GM23338 (cell line): ENCODE measurements around the gene AP1M2. TPM values are rescaled to one million over a fixed set of nuclear protein-coding genes. Genes with fewer than 3 reads are reported as not detected.

ENCODE experiments used
- ATAC-seq: fragments of 200-7000 bp; cut with Tn5 transposase; 3 replicates; pipeline ENCODE4 v1.9.1; 2020
- DNase-seq: peaks from one replicate; pipeline ENCODE4 v3.0.0-alpha.2; 2015; ENCODE audit warnings: low spot score
- H2AFZ ChIP-seq: fragments of 200-600 bp; sonication (generic); 2 replicates; pipeline ENCODE4 v1.8.0; 2016; ENCODE audit warnings: antibody characterized with exemption, mild to moderate bottlenecking, moderate library complexity
- H3F3A ChIP-seq: fragments of 200-600 bp; sonication (generic); replicated peaks from 2 replicates; pipeline ENCODE4 v1.8.0; 2017; ENCODE audit warnings: antibody characterized with exemption, mixed run types, low read depth
- H3K27ac ChIP-seq: fragments of 200-600 bp; sonication (generic); 2 replicates; pipeline ENCODE4 v1.6.1; 2016; ENCODE audit warnings: low read depth
- H3K27me3 ChIP-seq: fragments of 200-600 bp; sonication (generic); 2 replicates; pipeline ENCODE4 v1.8.0; 2016; ENCODE audit warnings: mild to moderate bottlenecking, mixed run types, moderate library complexity; ENCODE audit not compliant: insufficient read depth
- H3K36me3 ChIP-seq: fragments of 200-600 bp; sonication (generic); 2 replicates; pipeline ENCODE4 v1.8.0; 2016; ENCODE audit warnings: mild to moderate bottlenecking; ENCODE audit not compliant: insufficient read depth
- H3K4me1 ChIP-seq: fragments of 200-600 bp; sonication (generic); 2 replicates; pipeline ENCODE4 v1.8.0; 2016; ENCODE audit warnings: mild to moderate bottlenecking, moderate library complexity; ENCODE audit not compliant: insufficient read depth
- H3K4me2 ChIP-seq: fragments of 200-600 bp; sonication (generic); 2 replicates; pipeline ENCODE4 v1.7.1; 2017; ENCODE audit warnings: mixed run types
- H3K4me3 ChIP-seq: fragments of 200-600 bp; sonication (generic); 2 replicates; pipeline ENCODE4 v1.6.1; 2016; ENCODE audit warnings: mixed run types
- H3K79me2 ChIP-seq: fragments of 200-600 bp; sonication (generic); replicated peaks from 2 replicates; pipeline ENCODE4 v1.8.0; 2017; ENCODE audit warnings: mild to moderate bottlenecking; ENCODE audit not compliant: insufficient read depth
- H3K9me2 ChIP-seq: fragments of 200-600 bp; sonication (generic); 2 replicates; pipeline ENCODE4 v1.8.0; 2017; ENCODE audit not compliant: insufficient read depth
- H4K20me1 ChIP-seq: fragments of 200-600 bp; sonication (generic); replicated peaks from 2 replicates; pipeline ENCODE4 v1.8.0; 2017; ENCODE audit warnings: mild to moderate bottlenecking; ENCODE audit not compliant: insufficient read depth
- H3K27ac Mint-ChIP-seq: 2 replicates; pipeline ENCODE4 v1.8.0; 2020; ENCODE audit warnings: inconsistent platforms, mild to moderate bottlenecking, moderate library complexity, mixed read lengths
- H3K27me3 Mint-ChIP-seq: 3 replicates; pipeline ENCODE4 v1.8.0; 2022; ENCODE audit warnings: low read depth, mild to moderate bottlenecking, moderate library complexity, mixed read lengths, inconsistent platforms; ENCODE audit not compliant: insufficient read depth, poor library complexity
- H3K36me3 Mint-ChIP-seq: 3 replicates; pipeline ENCODE4 v1.8.0; 2021; ENCODE audit warnings: low read depth, mild to moderate bottlenecking, inconsistent platforms, moderate library complexity, mixed read lengths
- H3K4me1 Mint-ChIP-seq: 3 replicates; pipeline ENCODE4 v1.8.0; 2020; ENCODE audit warnings: mild to moderate bottlenecking, inconsistent platforms, mixed read lengths
- H3K4me3 Mint-ChIP-seq: 3 replicates; pipeline ENCODE4 v1.8.0; 2021; ENCODE audit warnings: moderate library complexity, mild to moderate bottlenecking, inconsistent platforms, mixed read lengths
- H3K9me3 Mint-ChIP-seq: 3 replicates; pipeline ENCODE4 v1.8.0; 2020; ENCODE audit warnings: moderate library complexity, mild to moderate bottlenecking, inconsistent platforms, mixed read lengths
- EZH2 ChIP-seq: fragments of 200-600 bp; sonication (generic); IDR thresholded peaks from one replicate; pipeline ENCODE4 v1.8.0; 2017; ENCODE audit warnings: antibody characterized with exemption, mild to moderate bottlenecking, low read depth; ENCODE audit not compliant: unreplicated experiment
- EZH2phosphoT487 ChIP-seq: fragments of 200-600 bp; sonication (generic); IDR thresholded peaks from one replicate; pipeline ENCODE4 v1.8.1; 2018; ENCODE audit warnings: antibody characterized with exemption; ENCODE audit not compliant: unreplicated experiment
- JUNB ChIP-seq: IDR thresholded peaks from one replicate; pipeline ENCODE4 v1.6.1; 2016; ENCODE audit warnings: antibody characterized with exemption; ENCODE audit not compliant: unreplicated experiment
- NANOG ChIP-seq: IDR thresholded peaks from 2 replicates; pipeline ENCODE4 v1.6.1; 2016; ENCODE audit warnings: antibody characterized with exemption, borderline replicate concordance
- POLR2AphosphoS5 ChIP-seq: IDR thresholded peaks from 2 replicates; pipeline ENCODE4 v1.6.1; 2016; ENCODE audit warnings: antibody characterized with exemption, low read depth
- STAT1 ChIP-seq: IDR thresholded peaks from one replicate; pipeline ENCODE4 v1.6.1; 2016; ENCODE audit warnings: antibody characterized with exemption; ENCODE audit not compliant: unreplicated experiment
- ZNF114 ChIP-seq: fragments of 250-450 bp; sonication (Bioruptor Pico); IDR thresholded peaks from 2 replicates; pipeline ENCODE4 v1.5.0; 2020; ENCODE audit warnings: mild to moderate bottlenecking, moderate library complexity
- ZNF331 ChIP-seq: fragments of 250-450 bp; sonication (Bioruptor Pico); IDR thresholded peaks from 2 replicates; pipeline ENCODE4 v1.5.0; 2020; ENCODE audit warnings: low read depth, mild to moderate bottlenecking, moderate library complexity
- polyA plus RNA-seq: library from polyadenylated mRNA; unstranded; fragments of >200 nt; fragmentation: Nextera tagmentation; extraction: Ambion mirVana; gene quantifications from 2 replicates; pipeline ENCODE4 v1.2.1, GENCODE V29; 2016
- total RNA-seq: library from RNA; depleted of rRNA; stranded (reverse); fragments of >200 nt; shearing (Covaris generic); gene quantifications from 2 replicates; pipeline ENCODE4 v1.2.3, GENCODE V29; 2014
- TF ChIP-seq, protein P1 (sequence below), 2 experiments: fragments of 200-600 bp in 1 of 2; sonication (generic) in 1 of 2; conservative IDR thresholded peaks; 2 replicates each; pipeline versions ENCODE4 v1.5.1 to v1.6.1; 2016 to 2017; ENCODE audit warnings: antibody characterized with exemption in 2 of 2, low read depth in 2 of 2, mild to moderate bottlenecking in 2 of 2, moderate library complexity in 1 of 2
- TF ChIP-seq, protein P2 (sequence below): IDR thresholded peaks from 2 replicates; pipeline ENCODE4 v1.6.1; 2016; ENCODE audit warnings: antibody characterized with exemption
- TF ChIP-seq, protein P3 (sequence below): IDR thresholded peaks from one replicate; pipeline ENCODE4 v1.6.1; 2018; ENCODE audit warnings: antibody characterized with exemption; ENCODE audit not compliant: unreplicated experiment

The AP1M2 gene
- total and polyA plus RNA-seq, 2 experiments from 2014 or later, result 128 to 165 TPM

DNA sequence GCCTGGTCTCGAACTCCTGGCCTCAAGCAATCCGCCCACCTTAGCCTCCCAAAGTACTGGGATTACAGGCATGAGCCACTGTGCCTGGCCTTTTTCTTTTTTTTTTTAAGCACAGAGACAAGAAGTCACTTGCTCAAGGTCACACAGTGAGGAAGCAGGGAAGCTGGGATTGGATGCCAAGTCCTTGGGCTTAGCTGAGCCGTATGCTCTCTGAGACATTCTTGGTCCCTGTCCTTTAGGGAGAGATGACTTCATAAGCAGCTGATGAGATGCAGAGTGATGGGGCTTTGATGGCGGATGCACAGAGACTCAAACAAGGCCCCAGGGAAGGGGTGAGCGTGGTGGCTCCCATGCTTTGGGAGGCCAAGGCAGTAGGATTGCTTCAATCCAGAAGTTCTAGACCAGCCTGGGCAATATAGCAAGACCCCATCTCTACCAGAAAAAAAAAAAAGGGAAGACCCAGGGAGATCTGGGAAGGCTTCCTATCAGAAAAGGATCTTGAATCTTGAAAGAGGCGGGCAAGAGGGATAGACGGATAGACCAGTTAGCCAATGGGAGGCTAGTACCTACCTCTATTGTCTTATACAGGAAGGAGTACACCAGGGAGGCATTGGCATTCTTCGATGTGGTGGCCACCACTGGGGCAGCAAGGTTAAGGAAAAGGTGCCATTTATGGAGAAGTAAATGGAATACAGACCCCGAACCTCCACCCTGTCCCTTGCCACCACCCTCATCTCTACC lies 3.9 kb downstream of the AP1M2 start (continued):
- TF ChIP-seq, protein P1, sequence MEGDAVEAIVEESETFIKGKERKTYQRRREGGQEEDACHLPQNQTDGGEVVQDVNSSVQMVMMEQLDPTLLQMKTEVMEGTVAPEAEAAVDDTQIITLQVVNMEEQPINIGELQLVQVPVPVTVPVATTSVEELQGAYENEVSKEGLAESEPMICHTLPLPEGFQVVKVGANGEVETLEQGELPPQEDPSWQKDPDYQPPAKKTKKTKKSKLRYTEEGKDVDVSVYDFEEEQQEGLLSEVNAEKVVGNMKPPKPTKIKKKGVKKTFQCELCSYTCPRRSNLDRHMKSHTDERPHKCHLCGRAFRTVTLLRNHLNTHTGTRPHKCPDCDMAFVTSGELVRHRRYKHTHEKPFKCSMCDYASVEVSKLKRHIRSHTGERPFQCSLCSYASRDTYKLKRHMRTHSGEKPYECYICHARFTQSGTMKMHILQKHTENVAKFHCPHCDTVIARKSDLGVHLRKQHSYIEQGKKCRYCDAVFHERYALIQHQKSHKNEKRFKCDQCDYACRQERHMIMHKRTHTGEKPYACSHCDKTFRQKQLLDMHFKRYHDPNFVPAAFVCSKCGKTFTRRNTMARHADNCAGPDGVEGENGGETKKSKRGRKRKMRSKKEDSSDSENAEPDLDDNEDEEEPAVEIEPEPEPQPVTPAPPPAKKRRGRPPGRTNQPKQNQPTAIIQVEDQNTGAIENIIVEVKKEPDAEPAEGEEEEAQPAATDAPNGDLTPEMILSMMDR (conservative IDR thresholded peaks at IDR 0.05; ENCODE audit: low read depth in 2 of 2), result no peak
- no peak for TF ChIP-seq ZNF331
- TF ChIP-seq, protein P2, sequence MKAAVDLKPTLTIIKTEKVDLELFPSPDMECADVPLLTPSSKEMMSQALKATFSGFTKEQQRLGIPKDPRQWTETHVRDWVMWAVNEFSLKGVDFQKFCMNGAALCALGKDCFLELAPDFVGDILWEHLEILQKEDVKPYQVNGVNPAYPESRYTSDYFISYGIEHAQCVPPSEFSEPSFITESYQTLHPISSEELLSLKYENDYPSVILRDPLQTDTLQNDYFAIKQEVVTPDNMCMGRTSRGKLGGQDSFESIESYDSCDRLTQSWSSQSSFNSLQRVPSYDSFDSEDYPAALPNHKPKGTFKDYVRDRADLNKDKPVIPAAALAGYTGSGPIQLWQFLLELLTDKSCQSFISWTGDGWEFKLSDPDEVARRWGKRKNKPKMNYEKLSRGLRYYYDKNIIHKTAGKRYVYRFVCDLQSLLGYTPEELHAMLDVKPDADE, result no peak

DNA sequence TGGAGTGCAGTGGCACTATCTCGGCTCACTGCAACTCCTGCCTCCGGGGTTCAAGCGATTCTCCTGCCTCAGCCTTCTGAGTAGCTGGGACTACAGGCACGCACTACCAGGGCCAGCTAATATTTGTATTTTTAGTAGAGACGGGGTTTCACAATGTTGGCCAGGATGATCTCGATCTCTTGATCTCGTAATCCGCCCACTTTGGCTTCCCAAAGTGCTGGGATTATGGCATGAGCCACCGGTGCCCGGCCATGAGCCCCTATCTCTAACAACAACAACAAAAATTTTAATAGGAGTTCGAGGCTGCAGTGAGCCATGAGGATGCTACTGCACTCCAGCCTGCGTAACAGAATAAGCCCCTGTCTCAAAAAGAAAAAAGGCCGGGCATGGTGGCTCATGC lies 5.0 kb downstream of the AP1M2 start:
- no peaks in the 10 kb centered on the region for H3K9me3 Mint-ChIP-seq
- peaks cover 8% of the 10 kb centered on the region for H3K27me3 Mint-ChIP-seq
- peaks cover 28% of the 10 kb centered on the region for H3K36me3 ChIP-seq
- no peak overlapping the region for H3K4me3 Mint-ChIP-seq
- no peak overlapping the region for H3K4me2 ChIP-seq
- no peaks in the 10 kb centered on the region for H4K20me1 ChIP-seq
- no peaks in the 10 kb centered on the region for H3K9me2 ChIP-seq
- TF ChIP-seq POLR2AphosphoS5 (no peak), STAT1 (no peak), EZH2 (no peak), JUNB (no peak), NANOG (no peak), EZH2phosphoT487 (no peak), ZNF114 (no peak)
- TF ChIP-seq, protein P3, sequence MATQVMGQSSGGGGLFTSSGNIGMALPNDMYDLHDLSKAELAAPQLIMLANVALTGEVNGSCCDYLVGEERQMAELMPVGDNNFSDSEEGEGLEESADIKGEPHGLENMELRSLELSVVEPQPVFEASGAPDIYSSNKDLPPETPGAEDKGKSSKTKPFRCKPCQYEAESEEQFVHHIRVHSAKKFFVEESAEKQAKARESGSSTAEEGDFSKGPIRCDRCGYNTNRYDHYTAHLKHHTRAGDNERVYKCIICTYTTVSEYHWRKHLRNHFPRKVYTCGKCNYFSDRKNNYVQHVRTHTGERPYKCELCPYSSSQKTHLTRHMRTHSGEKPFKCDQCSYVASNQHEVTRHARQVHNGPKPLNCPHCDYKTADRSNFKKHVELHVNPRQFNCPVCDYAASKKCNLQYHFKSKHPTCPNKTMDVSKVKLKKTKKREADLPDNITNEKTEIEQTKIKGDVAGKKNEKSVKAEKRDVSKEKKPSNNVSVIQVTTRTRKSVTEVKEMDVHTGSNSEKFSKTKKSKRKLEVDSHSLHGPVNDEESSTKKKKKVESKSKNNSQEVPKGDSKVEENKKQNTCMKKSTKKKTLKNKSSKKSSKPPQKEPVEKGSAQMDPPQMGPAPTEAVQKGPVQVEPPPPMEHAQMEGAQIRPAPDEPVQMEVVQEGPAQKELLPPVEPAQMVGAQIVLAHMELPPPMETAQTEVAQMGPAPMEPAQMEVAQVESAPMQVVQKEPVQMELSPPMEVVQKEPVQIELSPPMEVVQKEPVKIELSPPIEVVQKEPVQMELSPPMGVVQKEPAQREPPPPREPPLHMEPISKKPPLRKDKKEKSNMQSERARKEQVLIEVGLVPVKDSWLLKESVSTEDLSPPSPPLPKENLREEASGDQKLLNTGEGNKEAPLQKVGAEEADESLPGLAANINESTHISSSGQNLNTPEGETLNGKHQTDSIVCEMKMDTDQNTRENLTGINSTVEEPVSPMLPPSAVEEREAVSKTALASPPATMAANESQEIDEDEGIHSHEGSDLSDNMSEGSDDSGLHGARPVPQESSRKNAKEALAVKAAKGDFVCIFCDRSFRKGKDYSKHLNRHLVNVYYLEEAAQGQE, result no peak
- TF ChIP-seq, protein P2, result no peak
- TF ChIP-seq, protein P1 (conservative IDR thresholded peaks at IDR 0.05; ENCODE audit: low read depth in 2 of 2), result no peak
- DNase-seq (no peak), ATAC-seq (no peak)
- peaks cover 64% of the 10 kb centered on the region for H3K36me3 Mint-ChIP-seq
- peaks cover 5% of the 10 kb centered on the region; the same call in 1 of the 3 replicates for H3K4me1 Mint-ChIP-seq
- H3K4me1 ChIP-seq, result peaks cover 9% of the 10 kb centered on the region; the same call in 1 of the 2 replicates
- peaks cover 19% of the 10 kb centered on the region; the same call in 1 of the 2 replicates for H3F3A ChIP-seq
- no peak overlapping the region for H3K4me3 ChIP-seq
- no peak overlapping the region for H3K27ac ChIP-seq
- no peaks in the 10 kb centered on the region for H3K27me3 ChIP-seq
- peaks cover 17% of the 10 kb centered on the region for H3K79me2 ChIP-seq
- no peak overlapping the region for H2AFZ ChIP-seq
- no peak overlapping the region for H3K27ac Mint-ChIP-seq
